ENCODE data around the gene EYA2. TPM values are rescaled to one million over a fixed set of nuclear protein-coding genes. Genes with fewer than 3 reads are reported as not detected.

EYA2 gene
- total and polyA plus RNA-seq, 2 donors = 0.70 to 2.2 TPM

- 79% methylated on average over 12 of the region's 12 CpGs for WGBS
- H3K27ac ChIP-seq (ENCODE audit: low read depth) = no peak overlapping the region
- no peak overlapping the region for H3K4me3 ChIP-seq (ENCODE audit: low read depth, low read length)
- no peaks in the 10 kb centered on the region for H3K4me1 ChIP-seq (ENCODE audit: insufficient read depth)
- no peak for DNase-seq (ENCODE audit: extremely low spot score)
- peaks cover 8% of the 10 kb centered on the region for H3K36me3 ChIP-seq (ENCODE audit: insufficient read depth)
These were observed 323.1 kb downstream of the EYA2 start for GRCh38 chr20:47217482-47218446.

- Histone ChIP-seq H3K4me3 (ENCODE audit: low read depth, low read length) (no peak overlapping the region), H3K36me3 (ENCODE audit: insufficient read depth) (peaks cover 8% of the 10 kb centered on the region), H3K27ac (ENCODE audit: low read depth) (no peak overlapping the region), H3K4me1 (ENCODE audit: insufficient read depth) (no peaks in the 10 kb centered on the region)
- no peak for DNase-seq (ENCODE audit: extremely low spot score)
- 93% methylated on average over 8 of the region's 8 CpGs for WGBS
These were observed 325.5 kb downstream of the EYA2 start for GRCh38 chr20:47220161-47220582.

DNA sequence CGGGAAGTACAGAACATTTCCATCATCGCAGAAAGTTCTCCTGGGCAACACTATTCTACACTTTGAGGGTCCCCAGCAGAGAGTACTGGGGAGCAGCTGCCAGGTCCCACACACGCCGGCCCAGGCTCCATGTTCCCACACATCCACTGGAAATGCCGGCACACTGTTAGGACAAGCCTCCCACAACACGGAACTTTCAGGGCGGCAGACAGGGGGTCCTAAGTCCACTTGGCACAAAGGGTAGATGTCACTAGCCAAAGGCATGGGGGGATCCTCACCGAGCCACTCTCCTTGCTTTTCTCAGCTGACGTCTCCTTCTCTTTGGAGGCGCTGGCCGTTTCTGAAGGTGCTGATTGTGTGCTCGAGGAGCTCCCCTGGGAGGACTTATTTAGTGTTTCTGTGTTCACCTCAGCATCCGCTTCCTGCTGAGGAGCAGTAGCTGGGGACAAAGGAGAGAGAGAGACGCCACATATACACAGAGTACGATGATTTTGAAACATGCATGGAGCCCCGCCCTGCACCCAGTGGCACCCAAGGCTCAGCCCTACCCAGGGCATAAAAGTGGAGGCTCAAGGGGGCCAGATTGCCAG lies 326.5 kb downstream of the EYA2 start:
- 91% methylated on average over 16 of the region's 16 CpGs for whole genome bisulfite sequencing

DNA sequence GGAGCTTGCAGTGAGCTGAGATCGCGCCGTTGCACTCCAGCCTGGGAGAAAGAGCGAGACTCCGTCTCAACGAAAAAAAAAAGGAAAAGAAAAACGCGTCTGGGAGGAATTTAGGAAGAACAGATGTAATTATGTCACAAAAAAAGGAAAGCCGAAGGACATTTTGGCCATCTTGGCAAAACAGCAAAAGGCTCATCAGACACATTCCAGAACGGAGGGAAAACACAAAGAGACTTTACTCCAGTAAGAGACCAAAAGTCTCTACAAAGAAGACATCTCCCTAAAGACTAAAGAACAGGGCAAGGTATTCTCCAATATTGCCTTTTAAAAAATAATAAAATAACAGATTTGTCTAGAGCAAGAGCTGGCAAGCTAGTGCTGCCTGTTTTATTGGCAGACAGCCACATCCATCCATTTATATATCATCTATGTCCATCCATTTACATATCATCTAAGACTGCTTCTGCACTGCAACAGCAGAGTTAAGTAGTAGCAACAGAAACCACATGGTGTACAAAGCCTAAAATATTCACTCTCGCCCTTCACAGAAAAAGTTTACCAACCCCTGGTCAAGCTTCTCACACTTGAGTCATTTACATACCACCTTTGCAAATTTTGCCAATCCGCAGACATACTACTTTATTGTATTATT lies 328.0 kb downstream of the EYA2 start:
- H3K36me3 ChIP-seq (ENCODE audit: insufficient read depth) = peaks cover 8% of the 10 kb centered on the region
- H3K4me1 ChIP-seq (ENCODE audit: insufficient read depth) = no peaks in the 10 kb centered on the region
- 92% methylated on average over 12 of the region's 12 CpGs for WGBS
- no peak overlapping the region for H3K27ac ChIP-seq (ENCODE audit: low read depth)
- no peak for DNase-seq (ENCODE audit: extremely low spot score)
- no peak overlapping the region for H3K4me3 ChIP-seq (ENCODE audit: low read depth, low read length)

More for the DNA sequence above, 326.5 kb downstream of the EYA2 start:
- no peaks in the 10 kb centered on the region for H3K4me1 ChIP-seq (ENCODE audit: insufficient read depth)
- H3K4me3 ChIP-seq (ENCODE audit: low read depth, low read length) = no peak overlapping the region
- no peak for DNase-seq (ENCODE audit: extremely low spot score)
- H3K27ac ChIP-seq (ENCODE audit: low read depth) = no peak overlapping the region
- H3K36me3 ChIP-seq (ENCODE audit: insufficient read depth) = peaks cover 8% of the 10 kb centered on the region

- DNase-seq (ENCODE audit: extremely low spot score) = no peak
- no peaks in the 10 kb centered on the region for H3K4me1 ChIP-seq (ENCODE audit: insufficient read depth)
- no peak overlapping the region for H3K27ac ChIP-seq (ENCODE audit: low read depth)
- no peak overlapping the region for H3K4me3 ChIP-seq (ENCODE audit: low read depth, low read length)
- WGBS = 100% methylated on average over 1 of the region's 1 CpG
- H3K36me3 ChIP-seq (ENCODE audit: insufficient read depth) = peaks cover 8% of the 10 kb centered on the region
These were observed 329.3 kb downstream of the EYA2 start for GRCh38 chr20:47223896-47224295.

GRCh38 chr20:47224300-47224791 lies 329.7 kb downstream of the EYA2 start:
- Histone ChIP-seq H3K27ac (ENCODE audit: low read depth) (no peak overlapping the region), H3K36me3 (ENCODE audit: insufficient read depth) (peaks cover 8% of the 10 kb centered on the region), H3K4me1 (ENCODE audit: insufficient read depth) (no peaks in the 10 kb centered on the region), H3K4me3 (ENCODE audit: low read depth, low read length) (no peak overlapping the region)
- DNase-seq (ENCODE audit: extremely low spot score) = no peak
- WGBS = 92% methylated on average over 11 of the region's 11 CpGs

- H3K4me1 ChIP-seq (ENCODE audit: insufficient read depth) = no peaks in the 10 kb centered on the region
- WGBS = 93% methylated on average over 4 of the region's 4 CpGs
- DNase-seq (ENCODE audit: extremely low spot score) = no peak
- no peak overlapping the region for H3K27ac ChIP-seq (ENCODE audit: low read depth)
- H3K4me3 ChIP-seq (ENCODE audit: low read depth, low read length) = no peak overlapping the region
- H3K36me3 ChIP-seq (ENCODE audit: insufficient read depth) = peaks cover 6% of the 10 kb centered on the region
These were observed 330.2 kb downstream of the EYA2 start for GRCh38 chr20:47224857-47225256.

DNA sequence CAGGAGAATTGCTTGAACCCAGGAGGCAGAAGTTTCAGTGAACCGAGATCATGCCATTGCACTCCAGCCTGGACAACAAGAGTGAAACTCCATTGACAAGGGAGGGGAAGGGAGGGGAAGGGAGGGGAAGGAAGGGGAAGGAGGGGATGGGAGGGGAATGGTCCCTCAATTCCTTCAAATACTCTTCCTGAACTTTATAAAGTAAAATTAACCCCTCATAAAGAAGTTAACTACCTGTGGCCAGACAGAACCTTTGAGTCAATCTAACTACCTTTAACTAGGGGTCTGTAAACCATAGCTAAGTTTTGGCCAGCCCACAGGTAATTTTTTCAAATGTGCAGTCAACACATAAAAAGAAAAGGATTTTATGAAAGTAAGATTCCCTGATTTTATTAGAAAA lies 330.8 kb downstream of the EYA2 start:
- peaks cover 6% of the 10 kb centered on the region for H3K36me3 ChIP-seq (ENCODE audit: insufficient read depth)
- 88% methylated on average over 1 of the region's 1 CpG for WGBS
- no peaks in the 10 kb centered on the region for H3K4me1 ChIP-seq (ENCODE audit: insufficient read depth)
- no peak for DNase-seq (ENCODE audit: extremely low spot score)
- H3K4me3 ChIP-seq (ENCODE audit: low read depth, low read length) = no peak overlapping the region
- H3K27ac ChIP-seq (ENCODE audit: low read depth) = no peak overlapping the region

DNA sequence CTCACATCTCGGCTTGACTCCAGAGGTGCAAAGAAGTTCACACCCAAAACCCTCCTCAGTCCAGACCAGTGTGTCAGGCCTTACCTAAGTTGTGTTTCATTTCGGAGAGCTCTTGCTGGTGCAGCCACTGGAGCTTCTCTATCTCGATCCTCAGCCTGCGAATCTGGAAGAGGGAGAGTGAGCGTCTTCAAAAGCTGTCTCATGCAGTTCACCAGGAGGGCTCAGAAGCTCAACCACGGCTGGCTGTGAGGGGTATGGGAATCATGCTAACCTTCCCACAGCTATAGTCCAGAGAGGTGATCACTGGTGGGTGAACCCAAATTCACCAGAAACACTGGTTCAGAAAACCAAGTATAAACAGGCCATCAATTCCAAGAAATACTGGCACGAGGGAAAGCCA lies 332.5 kb downstream of the EYA2 start:
- H3K36me3 ChIP-seq (ENCODE audit: insufficient read depth) = peaks cover 4% of the 10 kb centered on the region
- no peak overlapping the region for H3K4me3 ChIP-seq (ENCODE audit: low read depth, low read length)
- DNase-seq (ENCODE audit: extremely low spot score) = no peak
- WGBS = 94% methylated on average over 7 of the region's 7 CpGs
- no peaks in the 10 kb centered on the region for H3K4me1 ChIP-seq (ENCODE audit: insufficient read depth)
- no peak overlapping the region for H3K27ac ChIP-seq (ENCODE audit: low read depth)

DNA sequence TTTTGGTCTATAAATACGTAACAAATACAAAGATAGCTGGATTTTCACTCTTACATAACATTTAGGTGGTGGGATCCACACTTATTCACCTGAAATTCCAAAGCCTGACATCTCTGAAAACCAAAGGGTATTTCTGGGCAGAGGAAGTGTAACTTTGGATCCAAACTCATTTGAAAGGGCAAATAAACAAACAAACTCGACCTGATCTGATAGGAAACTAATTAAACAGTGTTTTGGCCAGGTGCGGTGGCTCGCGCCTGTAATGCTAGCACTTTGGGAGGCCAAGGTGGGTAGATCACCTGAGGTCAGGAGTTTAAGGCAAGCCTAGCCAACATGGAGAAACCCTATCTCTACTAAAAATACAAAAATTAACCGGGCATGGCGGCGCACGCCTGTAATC lies 332.9 kb downstream of the EYA2 start:
- H3K27ac ChIP-seq (ENCODE audit: low read depth) = no peak overlapping the region
- peaks cover 4% of the 10 kb centered on the region for H3K36me3 ChIP-seq (ENCODE audit: insufficient read depth)
- DNase-seq (ENCODE audit: extremely low spot score) = no peak
- WGBS = 93% methylated on average over 9 of the region's 9 CpGs
- H3K4me1 ChIP-seq (ENCODE audit: insufficient read depth) = no peaks in the 10 kb centered on the region
- H3K4me3 ChIP-seq (ENCODE audit: low read depth, low read length) = no peak overlapping the region

DNA sequence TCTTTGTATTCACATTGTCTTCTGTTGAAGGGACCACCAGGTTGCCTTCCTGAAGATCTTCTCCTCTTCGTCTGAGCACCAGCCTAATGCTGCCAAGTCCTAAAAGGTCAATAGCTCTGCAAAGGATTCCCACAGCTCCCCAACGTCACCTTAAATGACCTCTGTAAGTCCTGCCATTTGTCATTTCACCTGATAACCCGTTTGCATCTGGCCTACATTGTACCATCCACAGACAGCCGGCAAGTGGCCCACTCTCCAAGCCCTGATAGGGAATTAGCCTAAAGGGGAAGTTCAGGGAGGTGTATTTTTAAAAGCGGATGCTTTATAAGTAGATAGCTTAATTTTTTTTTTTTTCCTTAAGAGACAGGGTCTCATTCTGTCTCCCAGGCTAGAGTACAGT lies 334.0 kb downstream of the EYA2 start:
- WGBS = 73% methylated on average over 5 of the region's 5 CpGs
- H3K36me3 ChIP-seq (ENCODE audit: insufficient read depth) = peaks cover 6% of the 10 kb centered on the region
- H3K4me1 ChIP-seq (ENCODE audit: insufficient read depth) = no peaks in the 10 kb centered on the region
- no peak for DNase-seq (ENCODE audit: extremely low spot score)
- no peak overlapping the region for H3K27ac ChIP-seq (ENCODE audit: low read depth)
- no peak overlapping the region for H3K4me3 ChIP-seq (ENCODE audit: low read depth, low read length)

DNA sequence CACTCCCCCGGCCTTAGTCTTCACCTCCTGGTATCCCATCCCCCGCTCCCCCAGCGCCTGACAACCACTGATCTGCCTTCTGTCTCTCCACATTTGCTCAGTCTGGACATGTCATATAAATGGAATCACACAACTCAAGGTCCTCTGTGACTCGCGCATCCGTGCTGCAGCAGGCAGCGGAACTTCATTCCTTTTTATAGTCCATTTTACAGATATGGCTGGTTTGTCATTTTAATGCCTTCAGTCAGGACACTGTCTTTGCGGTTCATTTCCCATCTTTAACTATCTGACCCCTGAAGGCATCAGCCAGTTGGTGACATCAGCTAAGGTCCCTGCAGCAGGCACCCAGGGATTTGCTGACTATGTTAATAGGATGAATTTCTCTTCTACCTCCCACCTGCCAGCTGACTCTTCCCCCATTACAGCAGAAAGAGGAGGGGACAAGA lies 336.2 kb downstream of the EYA2 start:
- H3K27ac ChIP-seq (ENCODE audit: low read depth) = no peak overlapping the region

DNA sequence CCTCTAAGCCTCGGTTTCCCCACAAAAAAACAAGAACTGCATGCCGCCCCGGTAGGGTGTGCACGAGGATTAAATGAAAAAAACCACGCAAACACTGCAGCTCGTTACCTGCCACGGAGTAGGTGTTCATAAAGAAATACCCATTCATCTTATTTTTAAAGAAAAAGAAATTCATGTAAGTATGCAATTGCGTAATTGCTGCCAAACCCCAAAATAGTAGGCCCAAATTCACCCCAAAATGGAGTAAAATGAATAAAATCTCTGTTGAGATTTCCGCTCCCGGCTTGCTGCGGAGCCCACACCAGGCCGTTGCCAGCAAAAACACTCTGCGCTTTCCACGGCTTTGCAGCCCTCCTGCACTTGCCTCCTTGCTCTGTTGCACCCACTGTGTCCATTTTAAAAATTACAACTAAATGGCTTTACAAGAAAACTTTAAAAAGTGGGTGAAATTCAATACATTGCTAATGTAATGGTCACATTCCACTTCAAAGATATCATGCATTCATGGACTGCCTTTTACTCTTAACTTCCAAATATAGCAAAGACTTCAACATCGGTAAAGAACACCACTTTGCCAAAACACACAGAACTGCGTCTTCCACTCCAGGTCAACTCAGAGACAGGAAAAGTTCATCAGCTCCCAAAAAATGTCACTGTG lies 336.9 kb downstream of the EYA2 start:
- 78% methylated on average over 16 of the region's 16 CpGs for WGBS
- peaks cover 11% of the 10 kb centered on the region for H3K36me3 ChIP-seq (ENCODE audit: insufficient read depth)

More for the DNA sequence above, 336.2 kb downstream of the EYA2 start:
- H3K4me3 ChIP-seq (ENCODE audit: low read depth, low read length) = no peak overlapping the region
- no peaks in the 10 kb centered on the region for H3K4me1 ChIP-seq (ENCODE audit: insufficient read depth)
- no peak for DNase-seq (ENCODE audit: extremely low spot score)
- peaks cover 10% of the 10 kb centered on the region for H3K36me3 ChIP-seq (ENCODE audit: insufficient read depth)
- 81% methylated on average over 8 of the region's 8 CpGs for WGBS

More for the DNA sequence above, 336.9 kb downstream of the EYA2 start:
- H3K4me3 ChIP-seq (ENCODE audit: low read depth, low read length) = no peak overlapping the region
- no peak overlapping the region for H3K27ac ChIP-seq (ENCODE audit: low read depth)
- no peaks in the 10 kb centered on the region for H3K4me1 ChIP-seq (ENCODE audit: insufficient read depth)
- DNase-seq (ENCODE audit: extremely low spot score) = no peak

All from urinary bladder (tissue), 4 donors.